HG03060 (cell line): ENCODE measurements around the gene BOLA2B.
"Not testable (repeated sequence)": the region's sequence is repeated elsewhere in the genome, so short reads cannot be mapped to it uniquely, and the experiment has no call there.

ENCODE experiments used
- ATAC-seq: cut with Tn5 transposase; IDR thresholded peaks from one replicate; pipeline ENCODE4 v1.9.1; 2021; ENCODE audit warnings: low read depth, moderate number of reproducible peaks; ENCODE audit not compliant: unreplicated experiment

Gene BOLA2B

DNA sequence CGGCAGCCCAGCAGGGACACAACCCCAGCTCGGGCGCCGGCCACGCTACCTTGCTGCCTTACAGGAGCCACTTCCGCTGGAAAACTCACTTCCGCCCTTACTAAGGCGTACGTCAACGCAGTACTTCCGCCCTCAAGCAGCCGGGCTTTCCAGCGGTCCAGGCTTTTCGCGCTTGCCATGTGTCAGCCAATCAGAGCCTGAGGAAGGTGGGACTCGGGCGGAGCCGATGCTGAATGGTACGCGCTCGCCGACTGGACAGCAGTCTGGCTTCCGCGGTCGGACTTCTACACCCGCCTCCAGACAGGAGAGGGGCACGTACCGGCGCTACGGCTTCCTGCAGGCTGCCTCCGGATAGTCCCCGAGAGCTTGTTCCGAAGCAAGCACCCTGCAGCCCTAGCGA lies at the start of gene BOLA2B, which contains the start of gene SLX1A:
Gene BOLA2B (minus strand): TSS at position 52 of the 400 bp plus-strand sequence. CDS start 71 bp downstream, outside the sequence.
Gene SLX1A (plus strand): TSS at position 261 of the 400 bp plus-strand sequence. CDS start 210 bp downstream, outside the sequence.
- ATAC-seq, result peak; percentile 84

DNA sequence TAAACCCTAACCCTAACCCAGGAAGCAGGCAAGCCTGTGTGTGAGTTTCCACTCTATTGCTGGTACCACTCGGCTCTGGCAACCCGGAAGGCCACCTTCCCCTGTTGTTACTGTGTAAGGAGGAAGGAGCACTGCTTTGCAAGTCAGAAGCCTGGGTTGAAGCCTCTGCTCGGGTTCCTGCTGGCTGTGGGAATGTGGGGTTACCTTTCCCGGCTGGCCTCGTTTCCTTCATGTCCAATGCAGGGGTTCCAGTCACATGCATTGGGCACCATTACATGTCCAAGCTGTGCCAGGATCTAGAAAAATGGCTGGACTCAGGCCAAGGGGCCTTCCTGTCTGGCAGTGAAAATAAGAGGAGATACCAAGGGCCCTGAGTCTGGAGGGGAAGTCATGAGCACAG lies 23.6 kb upstream of the BOLA2B start:
- not testable (repeated sequence) for ATAC-seq

DNA sequence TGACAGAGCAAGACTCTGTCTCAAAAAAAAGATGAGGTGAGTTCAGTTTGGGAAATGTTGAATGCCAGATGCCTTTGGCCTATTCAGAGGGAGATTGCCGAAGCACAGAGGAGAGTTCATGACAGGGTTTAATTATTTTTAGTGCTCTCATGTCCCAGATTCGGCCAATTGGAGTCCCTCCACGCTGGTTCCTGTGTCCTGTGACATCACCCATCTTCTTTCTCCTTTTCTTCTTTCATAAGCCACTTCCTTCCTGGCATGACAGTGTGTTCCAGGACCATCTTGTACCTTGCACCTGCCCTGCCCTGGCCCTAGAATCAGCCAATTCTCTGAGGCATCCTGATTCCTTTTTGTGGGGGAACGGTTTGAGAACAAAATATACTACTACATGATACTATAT lies 17.9 kb upstream of the BOLA2B start:
- ATAC-seq, result not testable (repeated sequence)

DNA sequence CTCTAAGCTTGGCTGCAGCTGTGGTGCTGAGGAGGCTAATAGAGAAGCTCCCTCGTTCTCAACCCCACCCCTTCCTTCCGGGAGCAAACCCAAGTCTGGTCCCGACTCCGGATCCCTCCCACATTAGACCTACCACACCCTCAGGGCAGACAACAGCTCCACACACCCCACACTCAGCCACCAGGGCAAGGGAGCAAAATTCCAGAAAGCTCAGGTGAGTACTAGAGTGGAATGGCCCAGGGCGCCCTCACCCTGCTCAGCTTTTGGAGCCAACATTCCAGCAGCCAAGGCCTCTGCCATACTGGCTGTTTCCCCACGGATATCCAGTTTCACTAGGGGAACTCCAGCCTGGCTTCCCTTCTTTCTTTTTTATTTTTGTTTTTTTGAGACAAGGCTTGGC lies 15.6 kb upstream of the BOLA2B start:
- not testable (repeated sequence) for ATAC-seq

DNA sequence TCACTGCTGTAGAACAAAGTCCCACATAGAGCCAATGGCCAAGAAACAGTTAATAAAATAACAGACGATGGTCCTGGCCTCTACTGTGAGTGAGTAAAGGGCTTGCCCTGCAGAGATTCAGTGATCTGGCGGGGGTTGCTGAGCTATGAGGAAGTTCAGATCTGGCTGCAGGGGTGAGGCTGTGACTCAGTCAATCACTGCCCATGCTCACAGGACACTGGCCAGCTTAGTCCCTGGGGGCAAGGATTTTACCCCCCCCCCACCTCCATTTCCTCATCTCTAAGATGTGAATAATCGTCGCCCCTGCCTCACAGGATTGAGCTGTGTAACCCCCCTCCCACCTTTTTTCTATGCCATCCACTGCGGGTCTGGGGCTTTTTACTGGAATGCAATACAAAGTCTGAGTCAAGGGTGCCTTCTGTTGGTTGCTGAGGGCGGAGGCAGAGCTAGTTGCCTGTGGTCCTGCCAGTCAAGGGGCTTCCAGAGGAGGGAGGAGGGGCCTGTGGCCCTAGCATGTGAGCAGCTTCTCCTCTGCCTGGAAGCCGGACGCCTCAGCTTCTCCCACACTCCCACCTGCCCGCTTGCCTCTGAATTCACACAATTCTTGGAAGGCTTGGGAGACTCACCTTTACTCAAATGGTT lies 13.7 kb upstream of the BOLA2B start:
- not testable (repeated sequence) for ATAC-seq

DNA sequence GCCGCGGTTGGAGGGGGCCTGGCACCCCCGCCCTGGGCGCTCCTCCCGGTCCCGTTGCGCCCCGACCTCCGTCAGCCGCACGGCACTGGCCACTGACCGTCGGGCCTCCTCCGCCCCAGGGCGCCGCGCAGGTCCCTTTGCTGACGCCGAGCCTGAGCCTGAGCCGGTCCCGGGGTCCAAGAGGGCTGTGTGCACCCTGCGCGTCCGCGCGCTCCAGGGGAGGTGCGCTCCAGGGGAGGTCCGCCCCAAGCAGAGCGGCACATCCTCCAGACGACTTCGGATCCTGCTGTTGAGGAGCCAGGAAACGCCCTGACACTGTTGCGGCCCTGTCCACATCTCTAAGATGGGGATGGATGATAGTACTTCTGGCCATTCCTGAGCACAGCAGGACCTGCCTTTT lies 12.8 kb upstream of the BOLA2B start:
- ATAC-seq, result not testable (repeated sequence)

DNA sequence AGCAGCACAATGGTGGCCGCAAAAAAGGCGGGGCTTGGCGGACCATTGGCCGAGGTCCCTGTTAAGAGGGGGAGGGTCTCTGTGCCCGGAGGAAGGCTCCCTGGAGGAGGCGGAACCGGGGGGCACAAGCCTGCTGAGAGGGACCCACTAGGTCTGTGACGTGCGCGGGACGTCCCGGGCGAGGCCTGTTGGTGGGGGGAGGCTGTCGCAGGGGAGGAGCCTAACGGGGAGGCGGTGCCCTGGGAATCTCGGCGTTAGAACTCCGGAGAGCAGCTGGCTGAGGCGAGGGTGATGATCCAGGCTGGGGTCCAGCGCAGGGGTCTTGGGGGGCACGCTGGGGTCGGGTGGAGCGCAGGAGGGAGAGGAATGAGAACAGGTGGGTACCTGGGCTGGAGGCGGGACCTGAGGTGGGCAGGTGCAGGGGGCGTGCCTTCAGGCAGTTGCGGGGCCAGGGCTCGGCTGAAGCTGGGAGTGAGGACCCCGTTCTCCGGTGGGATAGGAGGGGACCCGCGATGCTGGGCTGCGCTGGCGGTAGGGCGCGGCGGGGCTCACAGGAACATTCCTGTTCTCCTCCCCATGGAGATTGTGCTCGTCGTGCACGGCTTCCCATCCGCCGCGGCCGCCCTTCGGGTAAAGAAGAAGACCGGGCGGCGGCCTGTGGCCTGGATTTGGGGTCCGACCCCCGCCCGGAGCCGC lies 12.2 kb upstream of the BOLA2B start:
- ATAC-seq, result not testable (repeated sequence)

DNA sequence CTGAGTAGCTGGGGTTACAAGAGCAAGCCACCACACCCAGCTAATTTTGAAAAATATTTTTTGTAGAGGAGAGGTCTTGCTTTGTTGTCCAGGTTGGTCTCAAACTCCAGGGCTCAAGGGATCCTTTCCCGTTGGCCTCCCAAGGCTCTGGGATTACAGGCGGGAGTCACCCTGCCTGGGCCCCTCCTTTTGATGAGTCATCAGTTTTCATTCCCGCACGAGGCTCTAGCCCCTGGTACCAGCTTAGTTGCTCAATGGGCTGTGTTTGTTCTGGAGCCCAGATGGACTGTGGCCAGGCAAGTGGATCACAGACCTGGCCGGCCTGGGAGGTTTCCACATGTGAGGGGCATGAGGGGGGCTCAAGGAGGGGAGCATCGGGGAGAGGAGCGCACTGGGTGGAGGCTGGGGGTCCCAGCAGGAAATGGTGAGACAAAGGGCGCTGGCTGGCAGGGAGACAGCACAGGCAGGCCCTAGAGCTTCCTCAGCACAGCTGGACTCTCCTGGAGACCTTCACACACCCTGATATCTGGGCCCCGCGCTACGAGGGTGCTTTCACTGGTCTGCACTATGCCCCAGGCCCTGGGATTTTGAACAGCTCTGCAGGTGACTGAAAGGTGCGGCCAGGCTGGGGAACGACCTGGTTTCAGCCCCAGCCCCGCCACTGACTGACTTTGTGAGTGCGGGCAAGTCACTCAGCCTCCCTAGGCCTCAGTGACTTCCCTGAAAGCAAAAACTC lies 6.3 kb upstream of the BOLA2B start:
- not testable (repeated sequence) for ATAC-seq

DNA sequence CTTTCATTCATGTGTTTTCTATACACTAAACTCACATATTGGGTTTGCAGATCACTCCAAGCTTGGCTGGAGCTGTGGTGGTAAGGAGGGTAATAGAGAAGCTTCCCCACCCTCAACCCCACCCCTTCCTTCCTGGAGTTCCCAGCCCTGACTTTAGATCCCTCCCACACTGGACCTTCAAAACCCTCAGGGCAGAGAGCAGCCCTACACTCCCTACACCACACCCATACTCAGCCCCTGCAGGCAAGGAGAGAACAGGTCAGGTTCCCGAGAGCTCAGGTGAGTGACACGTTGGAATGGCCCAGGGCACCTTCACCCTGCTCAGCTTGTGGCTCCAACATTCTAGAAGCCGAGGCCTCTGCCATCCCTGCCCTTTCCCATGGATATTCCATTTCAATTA lies 5.6 kb upstream of the BOLA2B start, which contains the start of gene SULT1A3:
Gene SULT1A3 (plus strand): TSS at position 207 of the 400 bp plus-strand sequence. CDS start 1,474 bp downstream, outside the sequence.
- not testable (repeated sequence) for ATAC-seq

DNA sequence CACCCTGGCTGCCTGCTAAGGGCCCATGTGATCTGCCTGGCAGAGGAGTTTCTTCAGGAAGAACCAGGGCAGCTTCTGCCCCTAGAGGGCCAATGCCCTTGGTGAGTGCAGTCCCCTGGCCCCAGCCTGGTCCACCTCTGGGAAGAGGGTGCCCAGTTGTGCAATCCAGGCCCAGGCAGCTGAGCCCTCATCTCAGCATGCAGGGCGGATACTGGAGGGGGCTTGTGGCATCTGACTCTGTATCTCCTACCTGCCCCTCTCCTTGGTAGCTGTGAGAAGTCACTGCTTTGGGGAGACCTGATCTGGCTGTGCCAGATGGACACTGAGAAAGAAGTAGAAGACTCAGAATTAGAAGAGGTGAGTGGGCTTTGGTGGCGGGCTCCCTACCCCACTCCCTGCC lies 3.5 kb upstream of the BOLA2B start:
- not testable (repeated sequence) for ATAC-seq

DNA sequence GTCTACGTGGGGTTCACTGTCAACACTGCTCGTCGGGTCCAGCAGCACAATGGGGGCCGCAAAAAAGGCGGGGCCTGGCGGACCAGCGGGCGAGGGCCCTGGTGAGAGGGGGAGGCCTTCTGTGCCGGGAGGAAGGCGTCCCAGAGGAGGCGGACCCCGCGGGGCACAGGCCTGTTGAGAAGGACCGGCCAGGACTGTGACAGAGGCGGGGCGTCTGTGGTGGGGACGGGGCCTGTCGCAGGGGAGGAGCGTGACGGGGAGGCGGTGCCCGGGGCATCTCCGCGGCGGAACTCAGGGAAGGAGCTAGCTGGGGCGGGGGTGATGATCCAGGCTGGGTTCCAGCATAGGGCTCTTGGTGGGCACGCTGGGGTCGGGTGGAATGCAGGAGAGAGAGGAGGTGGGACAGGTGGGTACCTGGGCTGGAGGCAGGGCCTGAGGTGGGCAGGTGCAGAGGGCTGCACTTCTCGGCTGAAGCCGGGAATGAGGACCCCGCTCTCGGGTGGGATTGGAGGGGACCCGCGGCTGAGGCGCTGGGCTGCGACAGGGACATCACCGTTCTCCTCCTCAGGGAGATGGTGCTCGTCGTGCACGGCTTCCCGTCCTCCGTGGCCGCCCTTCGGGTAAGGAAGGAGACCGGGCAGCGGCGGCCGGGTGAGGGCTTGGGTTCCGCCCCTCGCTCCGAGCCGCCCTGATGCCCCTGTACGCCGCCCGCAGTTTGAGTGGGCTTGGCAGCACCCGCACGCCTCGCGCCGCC lies 883 bp upstream of the BOLA2B start:
- ATAC-seq, result peak; percentile 5

DNA sequence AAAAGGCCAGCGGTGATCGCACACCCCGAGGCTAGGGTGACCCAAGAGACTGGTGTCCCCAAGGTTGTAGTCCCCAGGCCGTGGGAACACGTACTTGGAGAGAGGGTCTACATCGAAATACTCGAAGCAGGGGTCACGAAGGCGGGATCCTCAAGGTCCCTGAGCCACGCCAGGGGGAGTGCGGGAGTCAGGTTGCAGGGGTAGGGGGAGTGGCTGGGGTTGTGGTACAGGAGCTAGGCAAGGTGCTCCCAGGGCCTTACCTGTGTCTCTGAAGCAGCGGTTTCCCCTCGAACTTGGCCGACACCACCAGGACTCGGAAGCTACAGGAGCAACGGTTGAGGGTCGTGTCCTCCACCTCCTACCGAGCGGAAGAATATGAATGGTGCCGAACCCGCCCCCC lies 368 bp downstream of the BOLA2B start:
- not testable (repeated sequence) for ATAC-seq

DNA sequence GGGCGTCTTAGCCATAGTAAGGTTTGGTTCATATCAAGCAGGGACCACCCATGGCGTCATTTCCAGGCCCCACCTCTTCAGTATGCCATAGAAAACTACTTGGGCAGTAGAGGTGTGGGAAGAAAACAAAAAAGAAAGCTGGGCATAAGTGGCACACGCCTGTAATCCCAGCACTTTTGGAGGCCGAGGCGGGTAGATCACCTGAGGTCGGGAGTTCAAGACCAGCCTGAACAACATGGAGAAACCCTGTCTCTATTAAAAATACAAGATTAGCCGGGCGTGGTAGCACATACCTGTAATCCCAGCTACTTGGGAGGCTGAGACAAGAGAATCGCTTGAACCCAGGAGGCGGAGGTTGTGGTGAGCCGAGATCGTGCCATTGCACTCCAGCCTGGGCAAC lies 2.3 kb downstream of the BOLA2B start:
- not testable (repeated sequence) for ATAC-seq

DNA sequence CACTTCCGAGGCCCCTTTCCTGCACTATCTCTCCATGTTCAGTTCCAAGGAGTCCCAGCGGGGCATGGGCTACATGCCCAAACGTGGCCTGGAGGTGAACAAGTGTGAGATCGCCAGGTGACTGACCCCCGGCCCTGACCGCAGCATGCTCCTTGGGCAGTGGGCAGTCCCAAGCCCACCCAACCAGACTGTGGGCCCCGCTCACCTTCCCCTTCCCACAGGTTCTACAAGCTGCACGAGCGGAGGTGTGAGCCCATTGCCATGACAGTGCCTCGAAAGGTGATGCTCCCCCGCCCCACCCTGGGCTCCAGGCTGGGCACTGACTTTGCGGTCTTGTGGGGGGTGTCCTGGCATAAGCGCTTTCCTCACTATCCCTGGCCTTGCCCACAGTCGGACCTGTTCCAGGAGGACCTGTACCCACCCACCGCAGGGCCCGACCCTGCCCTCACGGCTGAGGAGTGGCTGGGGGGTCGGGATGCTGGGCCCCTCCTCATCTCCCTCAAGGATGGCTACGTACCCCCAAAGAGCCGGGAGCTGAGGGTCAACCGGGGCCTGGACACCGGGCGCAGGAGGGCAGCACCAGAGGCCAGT lies 5.4 kb downstream of the BOLA2B start:
- no peak for ATAC-seq

DNA sequence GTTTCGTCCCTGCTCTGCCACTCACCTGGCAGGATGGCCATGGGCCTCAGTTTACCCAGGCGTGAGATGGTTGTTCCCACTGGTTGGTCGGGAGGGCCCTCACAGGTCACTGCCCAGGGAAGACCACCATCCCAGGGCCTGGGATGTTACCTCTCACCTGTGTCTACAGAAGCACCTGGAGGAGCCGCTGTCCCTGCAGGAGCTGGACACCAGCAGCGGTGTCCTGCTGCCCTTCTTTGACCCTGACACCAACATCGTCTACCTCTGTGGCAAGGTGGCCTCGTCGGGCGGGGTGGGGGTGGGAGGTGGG lies 6.0 kb downstream of the BOLA2B start:
- no peak for ATAC-seq

DNA sequence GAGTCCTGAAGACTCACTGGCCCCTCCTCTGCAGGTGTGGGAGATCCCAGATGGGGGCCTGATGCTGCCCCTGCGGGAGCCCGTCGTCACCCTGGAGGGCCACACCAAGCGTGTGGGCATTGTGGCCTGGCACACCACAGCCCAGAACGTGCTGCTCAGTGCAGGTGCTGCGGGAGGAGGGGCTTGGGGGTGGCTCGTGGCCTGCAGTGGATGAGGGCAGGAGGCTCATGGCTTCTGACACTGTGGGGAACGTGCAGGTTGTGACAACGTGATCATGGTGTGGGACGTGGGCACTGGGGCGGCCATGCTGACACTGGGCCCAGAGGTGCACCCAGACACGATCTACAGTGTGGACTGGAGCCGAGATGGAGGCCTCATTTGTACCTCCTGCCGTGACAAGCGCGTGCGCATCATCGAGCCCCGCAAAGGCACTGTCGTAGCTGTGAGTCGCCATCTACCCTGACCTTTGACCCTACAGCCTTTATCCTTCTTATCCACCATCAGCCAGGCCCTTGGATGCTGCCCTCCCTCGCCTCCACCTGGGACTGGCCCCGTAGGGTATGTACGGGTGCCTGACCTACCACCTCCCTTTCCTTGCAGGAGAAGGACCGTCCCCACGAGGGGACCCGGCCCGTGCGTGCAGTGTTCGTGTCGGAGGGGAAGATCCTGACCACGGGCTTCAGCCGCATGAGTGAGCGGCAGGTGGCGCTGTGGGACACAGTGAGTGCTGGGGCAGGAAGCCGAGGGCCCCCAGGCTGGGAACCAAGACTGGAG lies 6.5 kb downstream of the BOLA2B start:
- no peak for ATAC-seq

DNA sequence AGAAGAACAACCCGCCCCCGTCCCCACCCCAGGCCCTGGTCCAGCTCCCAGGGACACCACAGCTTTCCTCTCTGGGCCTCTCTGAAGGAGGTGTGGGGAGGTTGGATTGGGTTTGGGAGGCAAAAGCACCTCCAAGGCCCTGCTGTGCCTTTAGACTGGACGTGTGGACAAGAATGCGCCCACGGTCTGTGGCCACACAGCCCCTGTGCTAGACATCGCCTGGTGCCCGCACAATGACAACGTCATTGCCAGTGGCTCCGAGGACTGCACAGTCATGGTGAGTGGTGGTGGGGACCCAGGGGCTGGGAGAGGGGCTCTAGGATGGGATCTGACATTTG lies 7.1 kb downstream of the BOLA2B start:
- ATAC-seq, result no peak

DNA sequence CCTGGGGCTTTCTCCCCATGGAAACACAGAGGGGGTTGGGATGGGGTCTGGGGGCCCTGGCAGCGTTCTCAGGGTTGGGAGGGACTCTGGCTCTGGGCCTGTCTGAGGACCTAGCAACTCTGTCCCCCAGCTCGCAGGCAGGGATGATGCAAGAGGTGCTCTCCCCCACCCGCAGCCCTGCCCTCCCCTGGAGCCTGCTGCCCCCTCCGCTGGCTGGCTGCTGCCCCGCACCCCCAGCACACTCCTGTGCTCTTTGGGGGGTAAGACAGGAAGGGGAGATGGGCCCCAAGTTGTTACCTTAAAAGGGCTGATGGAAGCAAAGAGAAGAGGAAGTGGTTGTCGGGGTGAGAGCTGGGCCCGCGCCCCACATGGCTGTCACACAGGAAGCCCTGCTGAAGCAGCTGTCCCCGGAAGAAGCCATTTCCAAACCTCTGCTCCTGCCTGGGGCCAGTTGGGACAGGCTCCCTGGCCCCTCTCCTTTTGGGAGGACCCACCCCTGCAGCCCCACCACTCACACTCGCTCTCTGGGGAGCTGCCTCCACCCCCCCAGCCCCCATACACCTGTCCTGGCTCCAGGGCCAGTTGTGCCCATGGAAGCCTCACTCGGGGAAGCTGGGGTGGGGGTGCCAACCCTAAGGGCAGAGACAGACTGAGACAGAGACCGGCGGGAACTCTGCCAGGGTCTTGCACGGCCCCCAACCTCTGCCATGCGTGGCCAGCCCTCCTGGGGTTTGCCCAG lies 7.6 kb downstream of the BOLA2B start:
- peak; percentile 32 for ATAC-seq
